Duodenal mucosa (tissue), 2 donors: ENCODE measurements around the gene AFF1.
A peak's percentile ranks its signal among the peaks of the same experiment; 100 is the strongest.

Source experiments
- H3K27ac ChIP-seq: one replicate; pipeline ENCODE4 v1.7.0; 2013; ENCODE audit warnings: low read depth, low read length
- H3K27me3 ChIP-seq, 2 donors: one replicate each; pipeline ENCODE4 v1.7.0; 2013; ENCODE audit warnings: low read length in 2 of 2, control low read depth in 1 of 2; ENCODE audit not compliant: insufficient read depth in 2 of 2, control insufficient read depth in 1 of 2
- H3K36me3 ChIP-seq, 2 donors: one replicate each; pipeline ENCODE4 v1.7.0; 2013; ENCODE audit warnings: low read length in 2 of 2, control low read depth in 1 of 2; ENCODE audit not compliant: insufficient read depth in 2 of 2, control insufficient read depth in 1 of 2
- H3K4me1 ChIP-seq, 2 donors: one replicate each; pipeline ENCODE4 v1.7.0; 2013; ENCODE audit warnings: low read length in 2 of 2, control low read depth in 1 of 2; ENCODE audit not compliant: insufficient read depth in 2 of 2, control insufficient read depth in 1 of 2
- H3K4me3 ChIP-seq, 2 donors: one replicate each; pipeline ENCODE4 v1.7.0; 2013; ENCODE audit warnings: low read length in 2 of 2, low read depth in 1 of 2
- H3K9ac ChIP-seq, 2 donors: one replicate each; pipeline ENCODE4 v1.7.0; 2013; ENCODE audit warnings: low read length in 2 of 2, low read depth in 1 of 2
- H3K9me3 ChIP-seq, 2 donors: one replicate each; pipeline ENCODE4 v1.7.0; 2013; ENCODE audit warnings: low read length in 2 of 2, control low read depth in 1 of 2; ENCODE audit not compliant: control insufficient read depth in 1 of 2

AFF1 gene

GRCh38 chr4:86967073-86967472 is 32.3 kb downstream of the AFF1 start:
- no peaks in the 10 kb centered on the region for H3K36me3 ChIP-seq
- H3K9me3 ChIP-seq: no peaks in the 10 kb centered on the region

GRCh38 chr4:86967798-86968197 is 33.0 kb downstream of the AFF1 start:
- H3K4me1 ChIP-seq: peaks cover 7 to 22% of the 10 kb centered on the region in 2 donors

More at GRCh38 chr4:86967073-86967472, 32.3 kb downstream of the AFF1 start:
- Histone ChIP-seq H3K27ac (no peak overlapping the region), H3K4me3 (no peak overlapping the region), H3K4me1 (peaks cover 4 to 19% of the 10 kb centered on the region in 2 donors), H3K27me3 (no peaks in the 10 kb centered on the region), H3K9ac (no peak overlapping the region)

GRCh38 chr4:86968547-86968946 is 33.7 kb downstream of the AFF1 start:
- Histone ChIP-seq H3K27ac (no peak overlapping the region), H3K36me3 (no peaks in the 10 kb centered on the region), H3K27me3 (no peaks in the 10 kb centered on the region), H3K9me3 (no peaks in the 10 kb centered on the region), H3K4me3 (no peak overlapping the region), H3K4me1 (peaks cover 12 to 29% of the 10 kb centered on the region in 2 donors), H3K9ac (no peak overlapping the region)

More at GRCh38 chr4:86967798-86968197, 33.0 kb downstream of the AFF1 start:
- no peaks in the 10 kb centered on the region for H3K36me3 ChIP-seq
- H3K9me3 ChIP-seq: no peaks in the 10 kb centered on the region
- no peak overlapping the region for H3K4me3 ChIP-seq
- no peak overlapping the region for H3K27ac ChIP-seq
- H3K9ac ChIP-seq: no peak overlapping the region
- H3K27me3 ChIP-seq: no peaks in the 10 kb centered on the region

GRCh38 chr4:86970447-86971354 is 35.9 kb downstream of the AFF1 start:
- H3K36me3 ChIP-seq: no peaks in the 10 kb centered on the region
- H3K9ac ChIP-seq: no peak overlapping the region
- H3K27me3 ChIP-seq: no peaks in the 10 kb centered on the region
- no peaks in the 10 kb centered on the region for H3K9me3 ChIP-seq
- H3K4me3 ChIP-seq: no peak overlapping the region
- peaks cover 9 to 33% of the 10 kb centered on the region in 2 donors for H3K4me1 ChIP-seq
- no peak overlapping the region for H3K27ac ChIP-seq

GRCh38 chr4:86971355-86971683 is 36.5 kb downstream of the AFF1 start:
- H3K9me3 ChIP-seq: no peaks in the 10 kb centered on the region
- H3K27ac ChIP-seq: no peak overlapping the region
- H3K4me1 ChIP-seq: peaks cover 8 to 33% of the 10 kb centered on the region in 2 donors
- H3K4me3 ChIP-seq: no peak overlapping the region
- no peaks in the 10 kb centered on the region for H3K36me3 ChIP-seq
- H3K9ac ChIP-seq: no peak overlapping the region
- no peaks in the 10 kb centered on the region for H3K27me3 ChIP-seq

GRCh38 chr4:86972997-86973396 is 38.2 kb downstream of the AFF1 start:
- H3K27ac ChIP-seq: no peak overlapping the region
- peak overlapping the region in 1 of 2 donors; percentile 10 for H3K4me3 ChIP-seq
- H3K4me1 ChIP-seq: peaks cover 16 to 39% of the 10 kb centered on the region in 2 donors
- no peaks in the 10 kb centered on the region for H3K9me3 ChIP-seq
- H3K27me3 ChIP-seq: no peaks in the 10 kb centered on the region
- H3K9ac ChIP-seq: no peak overlapping the region
- no peaks in the 10 kb centered on the region for H3K36me3 ChIP-seq

GRCh38 chr4:86973668-86974067 is 38.9 kb downstream of the AFF1 start:
- Histone ChIP-seq H3K9me3 (no peaks in the 10 kb centered on the region), H3K36me3 (no peaks in the 10 kb centered on the region), H3K27ac (no peak overlapping the region), H3K9ac (no peak overlapping the region), H3K4me1 (peaks cover 16 to 39% of the 10 kb centered on the region in 2 donors), H3K27me3 (no peaks in the 10 kb centered on the region), H3K4me3 (peak overlapping the region in 1 of 2 donors; percentile 35)

- Histone ChIP-seq H3K27ac (no peak overlapping the region), H3K9ac (no peak overlapping the region), H3K27me3 (no peaks in the 10 kb centered on the region), H3K9me3 (no peaks in the 10 kb centered on the region), H3K36me3 (no peaks in the 10 kb centered on the region), H3K4me3 (no peak overlapping the region), H3K4me1 (peaks cover 16 to 39% of the 10 kb centered on the region in 2 donors)
Measured at GRCh38 chr4:86974551-86974994, 39.8 kb downstream of the AFF1 start.

- Histone ChIP-seq H3K9ac (no peak overlapping the region), H3K27me3 (no peaks in the 10 kb centered on the region), H3K4me3 (no peak overlapping the region), H3K36me3 (no peaks in the 10 kb centered on the region), H3K4me1 (peaks cover 16 to 34% of the 10 kb centered on the region in 2 donors), H3K9me3 (no peaks in the 10 kb centered on the region), H3K27ac (no peak overlapping the region)
Measured at GRCh38 chr4:86975927-86976326, 41.1 kb downstream of the AFF1 start.

GRCh38 chr4:86976801-86977485 is 42.1 kb downstream of the AFF1 start:
- Histone ChIP-seq H3K4me1 (peaks cover 16 to 26% of the 10 kb centered on the region in 2 donors), H3K9me3 (no peaks in the 10 kb centered on the region), H3K9ac (no peak overlapping the region), H3K27me3 (no peaks in the 10 kb centered on the region), H3K4me3 (no peak overlapping the region), H3K27ac (no peak overlapping the region), H3K36me3 (no peaks in the 10 kb centered on the region)
